Measurements from ENCODE around the gene HOXB13. TPM values are rescaled to one million over a fixed set of nuclear protein-coding genes. Genes with fewer than 3 reads are reported as not detected.
A peak's percentile ranks its signal among the peaks of the same experiment; 100 is the strongest.

Gene HOXB13
- total and polyA plus RNA-seq, 2 donors from 2014 or later = not detected

- no peak overlapping the region for H3K9ac ChIP-seq (ENCODE audit: low read length in 3 of 3)
- no peaks in the 10 kb centered on the region for H3K36me3 ChIP-seq (ENCODE audit: control insufficient read depth in 2 of 3, insufficient read depth in 3 of 3, low read length in 3 of 3)
- no peak for FAIRE-seq
- H3K27me3 ChIP-seq (ENCODE audit: control insufficient read depth, insufficient read depth, low read length) = peaks cover 53% of the 10 kb centered on the region
- H3K4me3 ChIP-seq (ENCODE audit: low read length in 3 of 3) = no peak overlapping the region
- intact Hi-C loops (cut with DNase I) = no loop called here
- no peak for TF ChIP-seq CTCF (IDR thresholded peaks at IDR 0.05; ENCODE audit: borderline replicate concordance, extremely low read depth, insufficient read depth)
- H3K9me3 ChIP-seq (ENCODE audit: control insufficient read depth in 2 of 3, insufficient read depth in 1 of 3, low read length in 3 of 3) = no peaks in the 10 kb centered on the region
- peaks cover 0 to 2% (median 0%) of the 10 kb centered on the region in 3 donors for H3K4me1 ChIP-seq (ENCODE audit: control insufficient read depth in 2 of 3, insufficient read depth in 2 of 3, low read depth in 1 of 3, low read length in 3 of 3)
- H3K27ac ChIP-seq (ENCODE audit: low read depth in 2 of 2, low read length in 2 of 2) = no peak overlapping the region
- DNase-seq = no peak
Measured at GRCh38 chr17:48756830-48757251, 28.3 kb upstream of the HOXB13 start.

- no peak for FAIRE-seq
- no peak overlapping the region for H3K27ac ChIP-seq (ENCODE audit: low read depth in 2 of 2, low read length in 2 of 2)
Measured at GRCh38 chr17:48755356-48755755, 26.8 kb upstream of the HOXB13 start.

GRCh38 chr17:48754500-48755261, 26.1 kb upstream of the HOXB13 start:
- peaks cover 74% of the 10 kb centered on the region for H3K27me3 ChIP-seq (ENCODE audit: control insufficient read depth, insufficient read depth, low read length)
- H3K9ac ChIP-seq (ENCODE audit: low read length in 3 of 3) = no peak overlapping the region
- no peaks in the 10 kb centered on the region for H3K9me3 ChIP-seq (ENCODE audit: control insufficient read depth in 2 of 3, insufficient read depth in 1 of 3, low read length in 3 of 3)
- H3K4me1 ChIP-seq (ENCODE audit: control insufficient read depth in 2 of 3, insufficient read depth in 2 of 3, low read depth in 1 of 3, low read length in 3 of 3) = peaks cover 0 to 2% (median 0%) of the 10 kb centered on the region in 3 donors
- H3K4me3 ChIP-seq (ENCODE audit: low read length in 3 of 3) = no peak overlapping the region
- no peaks in the 10 kb centered on the region for H3K36me3 ChIP-seq (ENCODE audit: control insufficient read depth in 2 of 3, insufficient read depth in 3 of 3, low read length in 3 of 3)
- FAIRE-seq (no peak), DNase-seq (peak in 1 of 5 donors; percentile 33)
- no peak for TF ChIP-seq CTCF (IDR thresholded peaks at IDR 0.05; ENCODE audit: borderline replicate concordance, extremely low read depth, insufficient read depth)
- no peak overlapping the region for H3K27ac ChIP-seq (ENCODE audit: low read depth in 2 of 2, low read length in 2 of 2)
- intact Hi-C loops (cut with DNase I) = no loop called here

More at GRCh38 chr17:48755356-48755755, 26.8 kb upstream of the HOXB13 start:
- no peak for DNase-seq
- Histone ChIP-seq H3K9me3 (ENCODE audit: control insufficient read depth in 2 of 3, insufficient read depth in 1 of 3, low read length in 3 of 3) (no peaks in the 10 kb centered on the region), H3K4me1 (ENCODE audit: control insufficient read depth in 2 of 3, insufficient read depth in 2 of 3, low read depth in 1 of 3, low read length in 3 of 3) (peaks cover 0 to 2% (median 0%) of the 10 kb centered on the region in 3 donors), H3K27me3 (ENCODE audit: control insufficient read depth, insufficient read depth, low read length) (peaks cover 67% of the 10 kb centered on the region), H3K9ac (ENCODE audit: low read length in 3 of 3) (no peak overlapping the region), H3K36me3 (ENCODE audit: control insufficient read depth in 2 of 3, insufficient read depth in 3 of 3, low read length in 3 of 3) (no peaks in the 10 kb centered on the region), H3K4me3 (ENCODE audit: low read length in 3 of 3) (no peak overlapping the region)
- no peak for TF ChIP-seq CTCF (IDR thresholded peaks at IDR 0.05; ENCODE audit: borderline replicate concordance, extremely low read depth, insufficient read depth)
- intact Hi-C loops (cut with DNase I) = no loop called here
